DOHH2 (cell line): ENCODE results near the gene CD151.

Source experiments
- EZH2phosphoT487 ChIP-seq: fragments of 200-600 bp; sonication (generic); IDR thresholded peaks from 2 replicates; pipeline ENCODE4 v1.6.1; 2017; ENCODE audit warnings: borderline replicate concordance, mild to moderate bottlenecking, antibody characterized with exemption, low read length, moderate library complexity, mixed read lengths
- TF ChIP-seq, protein P1 (sequence below): fragments of 200-600 bp; sonication (generic); IDR thresholded peaks from one replicate; pipeline ENCODE4 v1.5.1; 2014; ENCODE audit warnings: antibody characterized with exemption, mild to moderate bottlenecking, low read depth, low read length; ENCODE audit not compliant: poor library complexity, severe bottlenecking

DNA sequence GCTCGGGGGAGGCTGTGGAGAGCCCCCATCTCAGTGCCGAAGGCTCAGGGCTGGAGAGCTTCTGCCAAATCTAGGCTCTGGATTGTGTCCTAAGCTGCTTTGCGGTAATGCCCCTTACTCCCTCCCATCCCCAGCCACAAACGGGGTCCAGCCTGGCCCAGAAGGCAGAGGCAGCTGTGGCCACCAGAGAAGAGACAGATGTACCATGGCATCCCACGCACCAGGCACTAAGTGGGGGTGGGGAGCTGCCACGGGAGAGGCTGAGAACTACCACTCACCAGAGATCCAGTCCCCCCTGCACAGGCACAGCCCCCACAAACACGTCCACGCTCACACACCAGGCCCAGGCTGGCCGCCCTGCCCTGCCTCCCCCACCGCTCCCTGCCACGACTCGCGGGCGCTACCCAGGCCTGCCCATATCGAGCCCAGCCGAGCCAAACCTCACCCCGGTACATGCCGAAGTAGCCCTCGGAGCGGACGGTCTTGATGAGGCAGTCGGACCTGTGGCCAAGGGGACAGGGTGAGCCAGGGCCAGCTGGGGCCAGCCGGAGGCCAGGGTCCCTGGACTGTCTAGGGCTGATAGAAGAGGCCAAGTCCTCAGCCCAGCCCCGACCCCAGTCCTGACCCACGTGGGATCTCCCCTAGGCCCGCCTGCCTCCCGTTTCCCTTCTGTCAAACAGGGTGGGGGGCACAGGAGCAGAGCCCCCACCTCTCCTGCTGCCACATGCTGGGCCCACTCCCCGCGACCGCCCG lies 38.6 kb upstream of the CD151 start:
- TF ChIP-seq, protein P1, sequence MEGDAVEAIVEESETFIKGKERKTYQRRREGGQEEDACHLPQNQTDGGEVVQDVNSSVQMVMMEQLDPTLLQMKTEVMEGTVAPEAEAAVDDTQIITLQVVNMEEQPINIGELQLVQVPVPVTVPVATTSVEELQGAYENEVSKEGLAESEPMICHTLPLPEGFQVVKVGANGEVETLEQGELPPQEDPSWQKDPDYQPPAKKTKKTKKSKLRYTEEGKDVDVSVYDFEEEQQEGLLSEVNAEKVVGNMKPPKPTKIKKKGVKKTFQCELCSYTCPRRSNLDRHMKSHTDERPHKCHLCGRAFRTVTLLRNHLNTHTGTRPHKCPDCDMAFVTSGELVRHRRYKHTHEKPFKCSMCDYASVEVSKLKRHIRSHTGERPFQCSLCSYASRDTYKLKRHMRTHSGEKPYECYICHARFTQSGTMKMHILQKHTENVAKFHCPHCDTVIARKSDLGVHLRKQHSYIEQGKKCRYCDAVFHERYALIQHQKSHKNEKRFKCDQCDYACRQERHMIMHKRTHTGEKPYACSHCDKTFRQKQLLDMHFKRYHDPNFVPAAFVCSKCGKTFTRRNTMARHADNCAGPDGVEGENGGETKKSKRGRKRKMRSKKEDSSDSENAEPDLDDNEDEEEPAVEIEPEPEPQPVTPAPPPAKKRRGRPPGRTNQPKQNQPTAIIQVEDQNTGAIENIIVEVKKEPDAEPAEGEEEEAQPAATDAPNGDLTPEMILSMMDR, result no peak
- TF ChIP-seq EZH2phosphoT487, result no peak
